HUES48 (cell line): Measurements from ENCODE around the gene TFPT.
"Not testable (repeated sequence)": the region's sequence is repeated elsewhere in the genome, so short reads cannot be mapped to it uniquely, and the experiment has no call there.

Experiments used
- H3K27ac ChIP-seq: one replicate; pipeline ENCODE4 v1.7.0; 2013; ENCODE audit warnings: low read depth, low read length, inconsistent platforms
- H3K27me3 ChIP-seq: 2 replicates; pipeline ENCODE4 v1.6.1; 2013; ENCODE audit warnings: mild to moderate bottlenecking, low read length; ENCODE audit not compliant: control insufficient read depth, insufficient read depth
- H3K36me3 ChIP-seq: 2 replicates; pipeline ENCODE4 v1.6.1; 2013; ENCODE audit warnings: low read length; ENCODE audit not compliant: control insufficient read depth, insufficient read depth
- H3K4me1 ChIP-seq: 2 replicates; pipeline ENCODE4 v1.6.1; 2013; ENCODE audit warnings: mild to moderate bottlenecking, low read length; ENCODE audit not compliant: control insufficient read depth, insufficient read depth
- H3K4me3 ChIP-seq: 2 replicates; pipeline ENCODE4 v1.5.1; 2013; ENCODE audit warnings: mild to moderate bottlenecking, low read depth, low read length
- H3K9ac ChIP-seq: 2 replicates; pipeline ENCODE4 v1.6.1; 2013; ENCODE audit warnings: mild to moderate bottlenecking, low read depth, low read length, moderate library complexity
- H3K9me3 ChIP-seq: 2 replicates; pipeline ENCODE4 v1.6.1; 2013; ENCODE audit warnings: low read length; ENCODE audit not compliant: control insufficient read depth, insufficient read depth

The TFPT gene

GRCh38 chr19:54109651-54110050 is 5.8 kb downstream of the TFPT start:
- Histone ChIP-seq H3K4me1 (no peaks in the 10 kb centered on the region), H3K4me3 (no peak overlapping the region), H3K36me3 (peaks cover 70% of the 10 kb centered on the region), H3K9ac (no peak overlapping the region), H3K27me3 (no peaks in the 10 kb centered on the region), H3K27ac (no peak overlapping the region), H3K9me3 (no peaks in the 10 kb centered on the region)

GRCh38 chr19:54108496-54108895 is 7.0 kb downstream of the TFPT start:
- Histone ChIP-seq H3K4me3 (no peak overlapping the region), H3K4me1 (no peaks in the 10 kb centered on the region), H3K27ac (no peak overlapping the region), H3K27me3 (no peaks in the 10 kb centered on the region), H3K9ac (no peak overlapping the region), H3K9me3 (no peaks in the 10 kb centered on the region), H3K36me3 (peaks cover 74% of the 10 kb centered on the region)

GRCh38 chr19:54107876-54108490 is 7.5 kb downstream of the TFPT start:
- H3K4me1 ChIP-seq = no peaks in the 10 kb centered on the region
- no peak overlapping the region for H3K9ac ChIP-seq
- no peaks in the 10 kb centered on the region for H3K9me3 ChIP-seq
- no peak overlapping the region for H3K27ac ChIP-seq
- H3K4me3 ChIP-seq = no peak overlapping the region
- no peaks in the 10 kb centered on the region for H3K27me3 ChIP-seq
- peaks cover 74% of the 10 kb centered on the region for H3K36me3 ChIP-seq

GRCh38 chr19:54106716-54107115 is 8.7 kb downstream of the TFPT start:
- Histone ChIP-seq H3K4me3 (no peak overlapping the region), H3K36me3 (peaks cover 66% of the 10 kb centered on the region), H3K27ac (no peak overlapping the region), H3K27me3 (no peaks in the 10 kb centered on the region), H3K9me3 (no peaks in the 10 kb centered on the region), H3K4me1 (no peaks in the 10 kb centered on the region), H3K9ac (no peak overlapping the region)

GRCh38 chr19:54105796-54106195 is 9.7 kb downstream of the TFPT start:
- H3K27me3 ChIP-seq = no peaks in the 10 kb centered on the region
- no peaks in the 10 kb centered on the region for H3K4me1 ChIP-seq
- H3K9ac ChIP-seq = no peak overlapping the region
- peaks cover 59% of the 10 kb centered on the region for H3K36me3 ChIP-seq
- H3K27ac ChIP-seq = no peak overlapping the region
- H3K4me3 ChIP-seq = no peak overlapping the region
- H3K9me3 ChIP-seq = no peaks in the 10 kb centered on the region

GRCh38 chr19:54104998-54105715 is 10.3 kb downstream of the TFPT start:
- Histone ChIP-seq H3K27me3 (no peaks in the 10 kb centered on the region), H3K36me3 (peaks cover 52% of the 10 kb centered on the region), H3K4me3 (no peak overlapping the region), H3K4me1 (no peaks in the 10 kb centered on the region), H3K9me3 (no peaks in the 10 kb centered on the region), H3K27ac (no peak overlapping the region), H3K9ac (no peak overlapping the region)

- Histone ChIP-seq H3K9me3 (no peaks in the 10 kb centered on the region), H3K27ac (peak within 1 kb of the TSS; percentile 66), H3K4me3 (peak within 1 kb of the TSS; percentile 96), H3K27me3 (no peaks in the 10 kb centered on the region), H3K9ac (peak within 1 kb of the TSS; percentile 77), H3K36me3 (peaks cover 29% of the 10 kb centered on the region), H3K4me1 (no peaks in the 10 kb centered on the region)
Measured at GRCh38 chr19:54102421-54103169, 12.9 kb downstream of the TFPT start, which contains the start of gene NDUFA3. Gene NDUFA3, plus strand, starts transcription at chr19:54102855. Its CDS starts 24 bp downstream, at chr19:54102879.

- no peaks in the 10 kb centered on the region for H3K4me1 ChIP-seq
- H3K4me3 ChIP-seq = no peak within 1 kb of the TSS
- H3K36me3 ChIP-seq = peaks cover 10% of the 10 kb centered on the region
- no peak within 1 kb of the TSS for H3K27ac ChIP-seq
- H3K27me3 ChIP-seq = peaks cover 17% of the 10 kb centered on the region
- no peak within 1 kb of the TSS for H3K9ac ChIP-seq
- H3K9me3 ChIP-seq = no peaks in the 10 kb centered on the region
Measured at GRCh38 chr19:54100561-54100960, 14.9 kb downstream of the TFPT start, which contains the start of gene OSCAR. Gene OSCAR, minus strand, starts transcription at chr19:54100803. Its CDS starts 11 bp downstream, at chr19:54100792.

- H3K4me3 ChIP-seq, H3K36me3 ChIP-seq, H3K4me1 ChIP-seq, H3K9ac ChIP-seq, H3K9me3 ChIP-seq, H3K27ac ChIP-seq: not testable (repeated sequence)
- peaks cover 24% of the 10 kb centered on the region for H3K27me3 ChIP-seq
Measured at GRCh38 chr19:54099903-54100255, 15.6 kb downstream of the TFPT start.

GRCh38 chr19:54099190-54099902 is 16.1 kb downstream of the TFPT start:
- Histone ChIP-seq H3K4me3 (no peak overlapping the region), H3K9me3 (no peaks in the 10 kb centered on the region), H3K4me1 (no peaks in the 10 kb centered on the region), H3K36me3 (0 out of 2 replicates have a peak, but pooled peaks cover 2% of the 10 kb centered on the region), H3K9ac (no peak overlapping the region), H3K27me3 (peaks cover 29% of the 10 kb centered on the region), H3K27ac (no peak overlapping the region)
